NK-92 (cell line): Measurements from ENCODE around the gene LIPA.
"Not testable (repeated sequence)": the region's sequence is repeated elsewhere in the genome, so short reads cannot be mapped to it uniquely, and the experiment has no call there.

Source experiments
- DNase-seq: peaks from one replicate; lab custom pipeline; 2025; ENCODE audit not compliant: unreplicated experiment; lab: John Stamatoyannopoulos, UW

The LIPA gene

DNA sequence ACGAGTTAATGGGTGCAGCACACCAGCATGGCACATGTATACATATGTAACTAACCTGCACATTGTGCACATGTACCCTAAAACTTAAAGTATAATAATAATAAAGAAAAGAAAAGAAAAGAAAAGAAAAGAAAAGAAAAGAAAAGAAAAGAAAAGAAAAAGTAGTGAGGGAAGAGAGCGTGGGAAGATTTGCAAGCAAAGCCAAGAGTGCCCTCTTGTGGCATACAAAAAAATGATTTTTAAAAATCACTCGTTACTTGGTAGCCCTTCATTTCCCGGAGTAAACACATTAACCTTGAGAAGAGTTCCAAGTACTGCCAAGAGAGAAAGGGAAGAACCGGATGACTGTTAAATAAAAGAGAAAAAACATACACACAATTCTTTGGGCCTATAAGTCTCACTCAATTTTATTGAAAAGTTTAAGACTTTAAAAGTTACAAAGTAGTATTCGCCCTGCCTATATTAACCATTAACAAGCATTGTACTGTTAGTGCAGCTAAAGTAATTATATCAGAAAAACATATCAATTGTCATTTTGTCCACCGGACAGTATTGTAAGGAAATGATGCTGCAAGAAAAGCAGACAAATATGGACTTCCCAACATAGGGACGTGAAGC, 38.3 kb downstream of the LIPA start:
- no peak for DNase-seq

DNA sequence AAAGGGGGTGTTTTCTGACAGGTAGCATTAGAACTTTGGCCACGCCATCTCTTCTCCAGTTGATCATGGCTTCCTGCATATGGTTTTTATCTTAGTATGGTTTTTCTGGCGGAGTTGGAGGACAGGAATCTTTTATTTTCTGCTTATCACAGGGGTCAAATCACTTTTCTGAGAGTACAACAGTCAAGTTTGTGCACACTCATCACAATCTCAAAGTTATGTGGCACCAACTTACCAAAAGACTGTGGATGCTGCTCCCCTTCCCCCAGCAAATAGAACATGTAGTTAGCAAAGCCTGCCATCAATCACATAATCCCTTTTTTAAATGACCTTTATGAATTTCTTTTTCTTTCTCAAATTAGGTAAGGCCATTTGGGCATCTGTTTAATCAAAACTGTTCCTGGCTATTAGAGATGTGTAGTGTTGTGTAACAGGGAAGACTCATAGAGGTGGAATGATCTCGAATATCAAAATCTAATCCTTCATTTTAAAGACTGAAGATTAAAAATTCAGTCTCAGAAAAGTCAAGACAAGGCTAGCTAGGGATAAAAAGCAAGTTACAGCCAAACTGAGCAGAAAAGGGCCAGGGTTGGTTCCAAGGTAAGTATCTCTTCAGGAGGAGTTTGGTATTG, 40.7 kb downstream of the LIPA start:
- DNase-seq: no peak

DNA sequence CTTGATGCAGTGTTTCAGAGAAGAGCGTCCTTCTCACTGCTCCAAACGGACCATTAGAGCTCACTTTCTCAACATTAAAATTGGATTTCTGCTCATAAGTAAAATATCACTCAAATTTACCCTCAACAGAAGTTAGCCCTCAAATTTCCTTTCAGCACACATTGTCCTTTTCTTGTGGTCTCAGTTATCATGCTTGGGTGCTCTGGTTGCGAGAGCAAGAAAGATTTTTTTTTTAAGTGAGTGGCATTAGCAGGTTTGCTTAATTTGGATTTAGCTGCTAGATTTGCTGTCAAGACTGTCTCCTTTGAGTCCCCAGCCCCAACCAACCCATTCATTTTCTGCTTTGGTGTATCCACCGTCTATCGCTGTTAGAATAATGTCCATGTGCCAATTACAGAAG, 41.9 kb downstream of the LIPA start:
- no peak for DNase-seq

DNA sequence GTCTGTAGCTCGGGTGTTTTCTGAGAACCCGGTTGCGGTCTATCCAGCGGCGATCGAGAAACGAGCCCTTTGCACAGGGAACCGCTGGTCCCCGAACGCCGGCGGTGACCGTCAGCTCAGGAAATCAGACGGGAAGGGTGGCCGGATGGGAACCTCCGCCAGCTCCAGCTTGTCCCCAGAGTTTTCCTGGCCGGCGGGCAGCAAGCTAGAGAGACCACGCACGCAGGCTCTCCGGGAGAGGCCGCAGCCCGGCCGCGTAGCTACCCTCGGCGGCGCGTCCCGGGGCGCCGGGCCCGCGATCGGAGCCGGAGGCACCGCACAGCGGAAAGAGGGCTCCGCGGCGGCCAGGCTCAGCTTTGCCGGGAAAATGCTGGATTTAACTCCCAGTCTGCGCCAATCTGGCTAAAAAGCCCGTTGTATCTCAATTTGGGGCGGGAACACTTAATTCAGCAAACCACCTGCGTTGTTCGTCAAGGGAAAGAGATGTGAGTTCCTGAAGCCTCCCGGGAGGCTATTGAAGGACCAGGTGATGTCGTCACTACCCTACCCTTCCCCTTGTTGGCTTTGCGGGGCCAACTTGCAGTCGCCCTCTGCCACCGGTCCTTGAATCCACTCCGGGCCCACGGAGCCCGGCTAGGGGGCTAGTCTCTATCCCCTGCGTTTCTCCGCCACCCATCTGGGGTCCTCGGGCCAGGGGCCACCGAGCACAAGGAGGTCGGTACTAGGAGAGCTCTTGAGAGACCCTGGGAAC, 43.6 kb downstream of the LIPA start:
- no peak for DNase-seq

DNA sequence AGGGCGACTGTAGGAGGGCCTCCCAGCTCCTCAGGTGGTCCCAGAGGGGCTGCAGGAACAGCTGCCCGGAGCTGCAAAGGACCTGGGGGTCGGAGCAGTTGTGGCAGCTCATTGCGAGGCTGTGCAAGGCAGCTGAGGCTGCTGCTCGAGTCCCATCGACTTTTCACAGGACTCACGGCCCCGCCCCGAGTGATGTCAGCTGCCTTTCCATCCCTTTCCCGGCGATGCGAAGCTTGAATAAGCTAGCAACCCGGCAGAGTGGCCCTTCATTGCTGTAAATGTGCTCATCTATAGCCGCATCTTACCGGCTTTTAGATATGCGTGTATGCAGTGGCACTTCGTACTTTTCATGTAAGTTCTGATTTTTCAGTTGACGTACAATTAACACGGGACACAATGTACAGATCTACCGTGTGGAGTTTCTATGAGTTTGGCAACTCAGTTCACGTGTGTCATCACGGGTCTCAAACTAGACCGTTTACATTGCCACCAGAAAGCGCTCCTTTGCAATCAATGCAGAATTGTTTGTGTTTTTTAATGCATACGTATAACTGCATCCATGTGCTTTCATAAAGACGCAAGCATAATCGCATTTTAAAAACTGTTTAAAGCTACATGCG, 44.3 kb downstream of the LIPA start, which contains the start of gene CH25H:
CH25H (minus strand) TSS at position 137 of the 620 bp plus-strand sequence; CDS start at position 112, 25 bp downstream.
- no peak for DNase-seq

DNA sequence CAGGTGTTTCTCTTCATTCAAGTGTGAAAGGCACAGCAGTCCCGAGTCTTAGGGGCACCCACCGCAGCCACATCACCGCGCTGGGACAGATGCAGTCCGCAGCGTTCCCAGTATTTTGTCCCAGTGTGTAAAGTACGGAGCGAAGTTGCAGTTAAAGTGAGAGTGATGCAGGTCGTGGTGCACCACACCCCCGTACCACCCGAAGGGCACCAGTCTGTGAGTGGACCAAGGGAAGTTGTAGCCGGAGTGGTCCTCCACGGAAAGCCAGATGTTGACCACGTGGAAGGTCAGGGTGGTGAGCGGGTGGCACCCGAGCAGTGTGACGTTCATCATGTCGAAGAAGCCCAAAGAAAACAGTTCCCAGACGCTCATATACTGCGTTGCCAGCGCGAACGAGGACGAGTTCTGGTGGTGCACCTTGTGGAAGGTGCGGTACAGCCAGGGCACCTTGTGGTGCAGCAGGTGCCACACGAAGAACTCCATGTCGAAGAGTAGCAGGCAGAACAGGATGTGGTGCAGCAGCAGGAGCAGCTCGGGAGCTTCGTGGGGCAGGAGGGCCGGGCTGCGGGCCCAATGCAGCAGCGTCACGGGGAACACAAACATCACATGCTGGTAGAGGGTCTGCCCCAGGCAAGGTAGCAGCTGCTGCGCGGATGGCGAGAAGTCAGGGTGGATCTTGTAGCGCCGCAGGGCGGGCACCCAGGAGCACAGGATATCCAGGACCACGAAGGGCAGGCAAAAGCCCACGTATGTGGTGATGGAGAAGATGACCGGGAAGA, 45.0 kb downstream of the LIPA start:
- no peak for DNase-seq

DNA sequence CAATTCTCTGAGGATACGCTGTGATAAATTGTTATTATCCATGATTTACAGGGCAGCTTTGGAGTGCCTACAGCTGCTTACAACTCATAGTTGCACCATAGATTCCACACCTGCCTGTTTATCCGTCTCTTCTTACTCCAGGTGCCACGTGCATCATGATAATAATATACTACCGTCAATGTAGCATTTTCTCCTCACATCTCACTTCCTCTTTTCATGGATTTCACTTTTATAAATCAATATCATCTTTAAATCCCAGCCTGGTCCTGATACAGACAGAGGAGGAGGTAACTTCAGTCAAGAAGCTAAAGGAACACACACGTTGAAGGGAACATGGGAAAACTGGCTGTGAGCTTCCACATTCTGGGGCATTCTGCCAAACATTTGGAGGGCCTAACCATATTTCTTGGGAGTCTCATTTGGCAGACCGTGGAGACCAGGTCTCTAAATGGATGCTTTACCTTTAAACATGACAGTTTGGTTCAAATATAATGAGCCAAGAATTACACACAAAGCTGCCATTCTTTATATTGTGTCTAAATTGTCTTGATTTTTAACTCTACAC, 46.9 kb downstream of the LIPA start:
- no peak for DNase-seq

DNA sequence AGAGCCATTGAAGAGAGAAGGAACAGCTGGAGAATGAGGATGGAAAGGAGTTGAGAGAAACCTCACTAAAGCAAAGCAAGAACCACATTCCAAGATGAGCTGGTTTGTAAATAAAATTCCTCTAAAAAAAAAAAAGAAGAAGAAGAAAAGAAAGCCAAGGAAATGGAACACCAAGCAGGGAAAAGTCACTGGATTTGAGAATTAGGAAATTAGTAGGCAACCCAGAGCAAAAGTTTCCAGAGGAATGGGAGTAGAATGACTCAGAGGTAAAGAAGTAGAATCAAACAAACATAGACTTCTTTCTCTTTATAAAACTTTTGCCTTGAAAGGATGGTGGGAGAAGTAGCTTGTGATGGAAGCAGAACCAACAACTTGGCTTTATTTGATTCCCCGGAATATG, 48.3 kb downstream of the LIPA start:
- DNase-seq: no peak

DNA sequence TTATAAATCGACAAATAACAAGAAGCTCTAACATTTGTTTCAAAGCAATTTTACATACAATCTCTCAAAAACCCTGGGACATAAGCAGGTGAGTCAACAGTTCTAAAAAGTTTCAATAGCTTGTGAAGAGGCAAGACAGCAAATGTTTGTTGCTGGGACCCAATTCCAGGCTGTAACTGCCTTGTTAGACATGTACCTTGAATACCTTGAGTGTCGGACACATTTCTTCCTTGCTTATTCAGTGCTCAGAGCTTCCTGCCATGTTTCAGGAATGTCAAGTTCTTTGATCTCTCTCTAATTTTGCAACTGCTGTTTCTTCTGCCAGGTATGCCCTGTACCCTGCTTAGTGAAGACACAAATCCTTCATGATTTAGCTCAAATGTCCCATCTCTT, 49.5 kb downstream of the LIPA start:
- DNase-seq: no peak

DNA sequence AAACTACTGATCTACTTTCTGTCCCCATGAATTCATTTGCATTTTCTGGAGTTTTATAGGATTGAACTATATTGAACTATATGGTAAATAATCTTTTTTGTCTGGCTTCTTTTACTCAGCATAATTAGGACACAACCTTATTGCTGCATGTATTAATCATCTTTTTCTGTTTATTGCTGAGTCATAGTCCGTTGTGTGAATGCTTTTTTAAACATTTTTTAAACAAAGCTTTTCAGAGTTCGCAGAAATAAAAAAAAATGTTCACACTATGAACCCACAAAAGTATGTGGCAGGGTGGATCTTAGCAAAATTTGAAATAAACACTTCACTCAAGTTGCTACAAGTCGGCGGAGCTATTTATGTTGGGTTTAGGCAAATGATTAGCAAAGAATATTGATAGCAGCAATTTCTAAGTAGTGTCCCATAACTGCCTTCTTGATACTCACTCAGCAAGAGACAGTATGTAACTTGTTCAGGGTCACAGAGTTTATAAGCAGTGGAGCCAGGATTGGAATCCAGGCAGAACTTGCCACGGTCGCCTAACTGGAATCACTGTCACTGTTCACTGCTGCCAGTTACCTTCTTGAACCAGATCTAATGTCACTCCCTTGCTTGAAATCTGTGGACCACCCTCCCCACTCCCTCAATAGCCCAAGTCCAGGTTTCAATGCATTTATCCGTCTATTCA, 50.1 kb downstream of the LIPA start:
- no peak for DNase-seq

DNA sequence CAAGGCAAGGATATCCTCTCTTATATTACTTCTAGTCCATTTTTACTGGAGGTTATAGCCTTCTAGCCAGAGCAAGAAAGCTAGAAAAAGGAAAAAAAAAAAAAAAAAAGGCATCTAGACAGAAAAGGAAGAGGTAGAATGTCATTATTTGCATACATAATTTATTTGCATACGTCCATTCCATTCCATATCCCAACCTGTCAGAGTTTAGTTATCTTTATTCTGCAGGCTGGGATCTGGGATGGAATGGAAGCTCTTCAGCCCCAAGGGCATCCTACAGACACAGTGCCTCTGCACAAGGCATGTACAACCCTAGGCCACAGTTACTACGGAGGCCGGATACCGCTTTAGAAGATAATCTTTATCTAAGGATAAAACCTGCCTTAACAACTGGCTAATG, 54.1 kb downstream of the LIPA start:
- DNase-seq: no peak

DNA sequence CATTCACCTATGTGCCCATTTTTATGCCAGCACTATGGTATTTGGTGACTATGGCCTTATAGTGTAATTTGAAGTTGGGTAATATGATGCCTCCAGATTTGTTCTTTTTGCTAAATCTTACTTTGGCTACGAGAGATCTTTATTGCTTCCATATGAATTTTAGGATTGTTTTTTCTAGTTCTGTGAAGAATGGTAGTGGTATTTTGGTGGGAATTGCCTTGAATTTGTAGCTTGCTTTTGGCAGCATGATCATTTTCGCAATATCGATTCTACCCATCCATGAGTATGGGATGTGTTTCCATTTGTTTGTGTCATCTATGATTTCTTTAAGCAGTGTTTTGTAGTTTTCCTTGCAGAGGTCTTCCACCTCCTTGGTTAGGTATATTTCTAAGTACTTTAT, 60.3 kb downstream of the LIPA start:
- not testable (repeated sequence) for DNase-seq

DNA sequence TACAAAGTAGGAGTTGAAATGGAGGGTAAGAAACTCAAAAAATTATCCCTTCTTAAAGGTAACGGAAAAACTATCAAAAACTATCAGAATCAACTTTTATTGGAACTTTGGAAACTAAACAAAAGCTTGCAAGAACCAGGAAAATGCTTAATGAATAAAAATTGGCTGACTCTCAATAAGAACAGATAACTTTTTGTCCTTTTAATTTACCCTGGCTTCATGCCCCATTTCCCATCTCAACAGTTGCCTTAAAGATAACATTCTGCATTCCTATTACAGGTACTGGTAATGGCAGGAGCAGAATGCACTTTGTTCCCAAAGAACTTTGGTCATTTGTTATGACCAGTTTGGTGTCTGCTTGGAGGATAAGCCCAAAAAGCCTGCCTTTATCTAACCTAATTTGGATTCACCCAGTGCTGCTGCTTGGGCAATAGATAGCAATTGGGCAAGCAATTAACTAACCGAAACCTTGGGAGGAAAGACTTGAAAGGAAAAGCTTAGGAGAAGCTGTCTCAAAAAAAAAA, 62.3 kb downstream of the LIPA start:
- no peak for DNase-seq

DNA sequence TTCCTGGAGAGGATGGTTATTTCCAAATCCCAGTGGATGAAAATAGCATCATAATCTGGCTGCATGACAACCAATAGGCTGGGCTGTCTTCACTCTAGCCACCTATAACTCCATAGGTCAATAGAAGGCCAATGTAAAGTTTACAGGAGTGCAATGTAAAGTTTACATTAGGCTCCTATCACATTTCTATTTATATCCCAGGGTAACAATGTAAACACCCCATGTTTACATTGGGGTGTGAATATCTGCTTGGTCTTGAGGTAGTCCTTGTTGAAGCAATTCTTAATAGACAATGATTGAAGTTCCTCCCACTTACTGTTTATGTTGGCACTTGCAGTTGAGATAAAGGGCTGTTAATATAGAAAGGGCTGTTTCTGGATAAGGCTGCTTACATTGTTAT, 65.9 kb downstream of the LIPA start:
- DNase-seq: no peak

DNA sequence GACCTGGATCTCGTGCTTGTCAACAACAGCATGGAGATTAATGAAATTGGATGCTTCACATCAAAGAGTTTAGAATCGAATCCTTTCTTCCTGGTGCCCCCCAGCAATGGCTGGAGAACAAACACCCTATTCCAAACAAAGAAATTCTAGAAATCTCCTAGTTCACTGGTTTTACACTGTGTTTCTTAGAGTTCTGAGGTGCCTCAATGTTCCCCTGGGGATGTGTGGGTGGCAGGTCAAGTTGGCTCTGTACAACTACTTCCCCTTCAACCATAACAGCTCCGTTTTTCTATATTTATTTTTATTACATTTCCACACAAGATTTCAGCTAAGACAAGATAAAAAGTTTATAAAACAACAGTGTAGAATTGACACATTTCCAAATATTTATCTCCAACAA, 66.9 kb downstream of the LIPA start:
- DNase-seq: no peak

DNA sequence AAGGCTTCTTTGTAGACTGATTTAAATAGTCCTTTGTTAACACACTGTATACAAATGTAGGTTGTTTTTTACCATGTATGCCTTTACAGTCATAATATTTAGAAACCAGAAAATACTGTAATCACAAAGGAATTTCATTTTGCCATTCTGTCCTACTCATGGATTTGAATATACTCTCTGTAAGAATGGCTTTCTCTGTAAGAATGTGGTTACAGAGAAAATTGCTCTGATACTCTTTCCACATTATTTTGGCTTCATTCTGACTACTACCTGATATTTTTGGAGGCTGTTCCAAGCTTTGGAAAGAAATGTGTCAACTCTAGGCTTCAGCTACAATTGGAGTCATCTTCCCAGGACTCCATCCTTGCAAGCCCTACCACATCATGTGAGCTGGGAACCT, 68.0 kb downstream of the LIPA start:
- DNase-seq: no peak

DNA sequence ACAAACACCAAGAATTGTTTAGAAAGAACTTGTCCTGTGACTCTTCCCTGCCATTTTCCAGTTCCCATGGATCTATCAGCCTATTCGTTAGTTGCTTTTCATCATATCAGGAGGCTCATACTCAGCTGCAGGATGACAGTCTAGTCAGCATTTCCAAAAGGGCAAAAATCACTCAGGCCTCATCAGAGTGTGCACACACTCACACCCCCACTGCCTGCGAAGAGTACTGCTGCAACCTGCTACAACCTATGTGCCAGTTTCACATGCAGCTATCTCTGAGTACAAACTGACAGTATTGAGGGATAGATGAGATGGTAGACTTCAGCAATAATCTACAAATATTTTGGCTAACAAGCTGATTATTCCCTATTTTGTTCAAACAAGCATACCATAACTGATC, 68.7 kb downstream of the LIPA start:
- no peak for DNase-seq

DNA sequence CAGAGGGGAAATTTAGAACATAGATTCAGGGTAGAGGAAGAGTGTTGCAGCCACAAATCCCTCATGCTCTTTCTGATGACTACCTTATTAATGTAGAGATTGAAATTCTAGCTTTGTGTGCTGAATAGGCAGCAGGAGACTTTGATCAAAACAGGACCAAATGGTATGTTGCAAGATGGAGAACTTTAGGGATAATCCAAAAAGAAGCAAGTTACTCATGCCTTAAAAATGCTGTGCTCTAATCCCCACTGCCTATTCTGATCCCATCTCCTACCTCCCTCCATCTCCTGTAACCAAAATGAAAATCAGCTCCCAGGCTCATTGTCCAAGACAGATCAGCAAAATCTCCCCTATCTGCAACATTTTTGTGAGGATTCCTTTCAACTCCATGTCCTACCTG, 75.8 kb downstream of the LIPA start:
- DNase-seq: no peak

DNA sequence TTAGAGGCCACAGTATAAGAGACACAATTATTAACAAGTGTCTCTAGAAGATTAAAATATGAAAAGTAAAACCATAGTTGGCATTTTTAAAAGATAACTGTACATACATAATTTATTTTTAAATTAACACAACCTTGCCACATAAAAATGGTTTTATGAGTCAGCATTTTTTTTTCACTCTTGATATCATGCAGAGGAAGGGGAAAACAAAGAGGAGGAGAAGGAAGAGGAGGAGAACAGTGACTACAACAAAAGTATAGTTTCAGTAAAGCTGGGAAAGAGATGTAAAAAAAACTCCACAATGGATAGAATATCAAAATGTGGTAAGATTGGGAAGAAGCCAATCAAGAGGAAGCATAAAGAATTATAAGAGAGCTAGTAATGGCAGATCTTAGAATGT, 78.5 kb downstream of the LIPA start:
- no peak for DNase-seq

DNA sequence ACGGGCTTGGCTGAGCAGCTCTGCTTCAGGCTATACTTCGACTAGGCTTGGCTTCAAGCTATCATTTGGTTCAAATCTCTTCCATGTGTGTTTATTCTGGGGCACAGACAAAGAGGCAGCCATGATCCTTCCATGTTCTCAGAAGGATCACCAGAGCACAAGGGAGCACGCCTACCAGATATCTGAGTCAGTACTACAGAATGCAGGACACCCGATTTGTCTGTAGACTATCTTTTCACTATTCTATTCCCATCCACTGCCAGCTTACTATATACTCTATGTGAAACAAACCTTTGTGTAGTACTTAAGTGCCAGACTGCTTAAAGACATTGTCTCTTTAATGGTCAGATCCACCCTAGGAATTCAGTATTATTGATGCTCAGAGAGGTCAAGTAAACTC, 79.6 kb downstream of the LIPA start:
- no peak for DNase-seq
